ENCODE data around the gene AIPL1. TPM values are rescaled to one million over a fixed set of nuclear protein-coding genes. Genes with fewer than 3 reads are reported as not detected.

AIPL1 gene
- total RNA-seq, 3 donors from 2014 or later: not detected

- Histone ChIP-seq H3K4me1 (no peaks in the 10 kb centered on the region), H3K27ac (no peak overlapping the region), H3K36me3 (no peaks in the 10 kb centered on the region), H3K4me3 (no peak overlapping the region), H3K9me3 (no peaks in the 10 kb centered on the region), H3K27me3 (peaks cover 0 to 27% of the 10 kb centered on the region in 2 donors)
- TF ChIP-seq POLR2AphosphoS5 (IDR thresholded peaks at IDR 0.05) (no peak), CTCF (IDR thresholded peaks at IDR 0.05) (no peak), POLR2A (IDR thresholded peaks at IDR 0.05) (no peak)
- no peak for DNase-seq (ENCODE audit: low spot score in 2 of 2)
- intact Hi-C loops (cut with DNase I; ENCODE audit: low total_unique reads): no loop called here
Measured at GRCh38 chr17:6374761-6375312, 60.1 kb downstream of the AIPL1 start.

GRCh38 chr17:6374271-6374691 lies 60.6 kb downstream of the AIPL1 start:
- Histone ChIP-seq H3K27ac (no peak overlapping the region), H3K4me1 (no peaks in the 10 kb centered on the region), H3K27me3 (peaks cover 0 to 25% of the 10 kb centered on the region in 2 donors), H3K4me3 (no peak overlapping the region), H3K9me3 (no peaks in the 10 kb centered on the region), H3K36me3 (no peaks in the 10 kb centered on the region)
- TF ChIP-seq CTCF (IDR thresholded peaks at IDR 0.05) (no peak), POLR2AphosphoS5 (IDR thresholded peaks at IDR 0.05) (no peak), POLR2A (IDR thresholded peaks at IDR 0.05) (no peak)
- no peak for DNase-seq (ENCODE audit: low spot score in 2 of 2)
- intact Hi-C loops (cut with DNase I; ENCODE audit: low total_unique reads): no loop called here

Other genes with a start within 250 kb of the AIPL1 start
- 1 to 10 TPM in 1 of 3 donors, not detected in 2; 4.3 TPM for gene PIMREG, start 9.3 kb upstream of the AIPL1 start, total RNA-seq
- gene PITPNM3, start 121.4 kb upstream of the AIPL1 start, total RNA-seq: 1 to 10 TPM; 1.6 to 1.8 (median 1.6) TPM
- 10 to 100 TPM; 10.1 to 26.5 (median 25.6) TPM for gene KIAA0753, start 205.6 kb upstream of the AIPL1 start, total RNA-seq
- gene TXNDC17, start 205.9 kb upstream of the AIPL1 start, total RNA-seq: 100 to 1,000 TPM; 125 to 145 (median 134) TPM
- gene MED31, start 216.5 kb upstream of the AIPL1 start, total RNA-seq: 10 to 100 TPM in 2 of 3 donors, 1 to 10 TPM in 1; 5.4 to 13.4 (median 12.9) TPM
- under 1 TPM; 0.16 to 0.98 (median 0.88) TPM for gene C17orf100, start 216.6 kb upstream of the AIPL1 start, total RNA-seq